CD8-positive, alpha-beta memory T cell (primary cell): Measurements from ENCODE around the gene CYTH3. TPM values are rescaled to one million over a fixed set of nuclear protein-coding genes. Genes with fewer than 3 reads are reported as not detected.
A peak's percentile ranks its signal among the peaks of the same experiment; 100 is the strongest.
"Not testable (repeated sequence)": the region's sequence is repeated elsewhere in the genome, so short reads cannot be mapped to it uniquely, and the experiment has no call there.

Source experiments
- CTCF ChIA-PET: fragments of 350-600 bp; sonication (Branson Sonifier 250); formaldehyde crosslinking; loops from one replicate; lab custom pipeline; 2021; ENCODE audit warnings: antibody characterized with exemption; lab: Charles Lee
- POLR2A ChIA-PET: fragments of 350-600 bp; sonication (Branson Sonifier 250); formaldehyde crosslinking; loops from one replicate; lab custom pipeline; 2021; ENCODE audit warnings: antibody characterized with exemption; lab: Charles Lee
- DNase-seq, 5 donors: peaks; one replicate each; pipeline versions ENCODE4 v3.0.0 to v3.0.0-alpha.2; 2020 to 2022; ENCODE audit warnings: mixed read lengths in 1 of 5
- H3K27ac ChIP-seq: one replicate; pipeline ENCODE4 v1.7.0; 2013; ENCODE audit warnings: low read depth, mild to moderate bottlenecking, low read length, moderate library complexity
- H3K27me3 ChIP-seq: 2 replicates; pipeline ENCODE4 v1.7.0; 2013; ENCODE audit warnings: low read length, mild to moderate bottlenecking; ENCODE audit not compliant: insufficient read depth, poor library complexity, severe bottlenecking
- H3K36me3 ChIP-seq: 2 replicates; pipeline ENCODE4 v1.7.0; 2013; ENCODE audit warnings: mild to moderate bottlenecking, low read length, moderate library complexity; ENCODE audit not compliant: insufficient read depth
- H3K4me1 ChIP-seq: 2 replicates; pipeline ENCODE4 v1.7.0; 2013; ENCODE audit warnings: mild to moderate bottlenecking, low read length, moderate library complexity; ENCODE audit not compliant: insufficient read depth
- H3K4me3 ChIP-seq: 2 replicates; pipeline ENCODE4 v1.7.0; 2013; ENCODE audit warnings: mild to moderate bottlenecking, low read length
- H3K9me3 ChIP-seq: 2 replicates; pipeline ENCODE4 v1.7.0; 2013; ENCODE audit warnings: mild to moderate bottlenecking, low read length
- H3K27ac Mint-ChIP-seq, 8 donors: one replicate each; pipeline ENCODE4 v1.8.0; 2020 to 2021; ENCODE audit warnings: mixed read lengths in 8 of 8, mild to moderate bottlenecking in 6 of 8, inconsistent platforms in 3 of 8, moderate library complexity in 3 of 8
- H3K27me3 Mint-ChIP-seq, 2 donors: one replicate each; pipeline ENCODE4 v1.8.0; 2020 to 2021; ENCODE audit warnings: mixed read lengths in 2 of 2, mild to moderate bottlenecking in 1 of 2, moderate library complexity in 1 of 2
- H3K36me3 Mint-ChIP-seq, 3 donors: one replicate each; pipeline ENCODE4 v1.8.0; 2020 to 2021; ENCODE audit warnings: mixed read lengths in 3 of 3, inconsistent platforms in 1 of 3, mild to moderate bottlenecking in 1 of 3
- H3K4me1 Mint-ChIP-seq, 3 donors: one replicate each; pipeline ENCODE4 v1.8.0; 2020 to 2021; ENCODE audit warnings: mixed read lengths in 3 of 3, inconsistent platforms in 1 of 3, mild to moderate bottlenecking in 1 of 3
- H3K4me3 Mint-ChIP-seq, 7 donors: one replicate each; pipeline ENCODE4 v1.8.0; 2020 to 2021; ENCODE audit warnings: mixed read lengths in 7 of 7, mild to moderate bottlenecking in 6 of 7, moderate library complexity in 4 of 7, inconsistent platforms in 2 of 7
- H3K9me3 Mint-ChIP-seq, 5 donors: one replicate each; pipeline ENCODE4 v1.8.0; 2020 to 2022; ENCODE audit warnings: mixed read lengths in 5 of 5, mild to moderate bottlenecking in 3 of 5, moderate library complexity in 2 of 5, inconsistent platforms in 1 of 5
- polyA plus RNA-seq: library from polyadenylated mRNA; unstranded; fragments of 300-500 nt; fragmentation: Illumina TruSeq; gene quantifications from one replicate; pipeline ENCODE4 v1.2.3, GENCODE V29; 2021
- total RNA-seq, 2 experiments: library from RNA; stranded (reverse); gene quantifications; one replicate each; pipeline ENCODE4 v1.2.3, GENCODE V29; 2021

The CYTH3 gene
- total and polyA plus RNA-seq, 3 experiments from 2014 or later: 4.5 to 15.7 (median 4.9) TPM

GRCh38 chr7:6288270-6288860, 15.9 kb upstream of the CYTH3 start:
- Mint-ChIP-seq H3K36me3 (peaks cover 0 to 3% (median 0%) of the 10 kb centered on the region in 3 donors), H3K27me3 (peaks cover 0 to 2% of the 10 kb centered on the region in 2 donors), H3K4me3 (no peak overlapping the region), H3K27ac (no peak overlapping the region), H3K9me3 (no peaks in the 10 kb centered on the region), H3K4me1 (peaks cover 2 to 10% (median 5%) of the 10 kb centered on the region in 3 donors)
- no peaks in the 10 kb centered on the region for H3K36me3 ChIP-seq
- DNase-seq: no peak
- no peaks in the 10 kb centered on the region for H3K9me3 ChIP-seq
- CTCF ChIA-PET: no interaction called here
- H3K4me3 ChIP-seq: no peak overlapping the region
- no peaks in the 10 kb centered on the region for H3K27me3 ChIP-seq
- POLR2A ChIA-PET: no interaction called here
- H3K4me1 ChIP-seq: no peaks in the 10 kb centered on the region
- no peak overlapping the region for H3K27ac ChIP-seq

GRCh38 chr7:6286486-6286885, 14.1 kb upstream of the CYTH3 start:
- no peak for DNase-seq
- no peak overlapping the region for H3K27ac ChIP-seq
- no peaks in the 10 kb centered on the region for H3K27me3 Mint-ChIP-seq
- no peaks in the 10 kb centered on the region for H3K9me3 ChIP-seq
- H3K4me1 Mint-ChIP-seq: peaks cover 2 to 10% (median 5%) of the 10 kb centered on the region in 3 donors
- no peak overlapping the region for H3K27ac Mint-ChIP-seq
- POLR2A ChIA-PET: no interaction called here
- H3K27me3 ChIP-seq: no peaks in the 10 kb centered on the region
- no peaks in the 10 kb centered on the region for H3K4me1 ChIP-seq
- H3K36me3 Mint-ChIP-seq: peaks cover 0 to 3% (median 0%) of the 10 kb centered on the region in 3 donors
- H3K9me3 Mint-ChIP-seq: no peaks in the 10 kb centered on the region
- CTCF ChIA-PET: no interaction called here
- no peak overlapping the region for H3K4me3 Mint-ChIP-seq
- no peak overlapping the region for H3K4me3 ChIP-seq
- H3K36me3 ChIP-seq: no peaks in the 10 kb centered on the region

- no peak overlapping the region for H3K4me3 ChIP-seq
- H3K4me3 Mint-ChIP-seq: peak overlapping the region in 1 of 7 donors; percentile 24
- POLR2A ChIA-PET: no interaction called here
- no peak overlapping the region for H3K27ac ChIP-seq
- H3K27me3 Mint-ChIP-seq: no peaks in the 10 kb centered on the region
- H3K36me3 Mint-ChIP-seq: peaks cover 0 to 3% (median 0%) of the 10 kb centered on the region in 3 donors
- H3K4me1 ChIP-seq: no peaks in the 10 kb centered on the region
- H3K27ac Mint-ChIP-seq: peak overlapping the region in 1 of 8 donors; percentile 9
- H3K9me3 ChIP-seq: no peaks in the 10 kb centered on the region
- H3K36me3 ChIP-seq: no peaks in the 10 kb centered on the region
- H3K4me1 Mint-ChIP-seq: peaks cover 2 to 10% (median 5%) of the 10 kb centered on the region in 3 donors
- no peaks in the 10 kb centered on the region for H3K27me3 ChIP-seq
- CTCF ChIA-PET: interaction anchor here (0.7 kb wide), 1 partner anchor 152 kb away, joined by 3 read pairs; no protein-coding TSS in a partner anchor
- DNase-seq: no peak
- no peaks in the 10 kb centered on the region for H3K9me3 Mint-ChIP-seq
Observed at GRCh38 chr7:6284461-6285360, 12.3 kb upstream of the CYTH3 start.

- Histone ChIP-seq H3K9me3 (no peaks in the 10 kb centered on the region), H3K36me3 (no peaks in the 10 kb centered on the region), H3K4me1 (no peaks in the 10 kb centered on the region), H3K4me3 (no peak overlapping the region), H3K27me3 (no peaks in the 10 kb centered on the region), H3K27ac (no peak overlapping the region)
- peaks cover 0 to 3% (median 0%) of the 10 kb centered on the region in 3 donors for H3K36me3 Mint-ChIP-seq
- H3K27ac Mint-ChIP-seq: peak overlapping the region in 3 of 8 donors; percentile 9 to 47 (median 45)
- H3K4me1 Mint-ChIP-seq: peaks cover 2 to 10% (median 5%) of the 10 kb centered on the region in 3 donors
- no peak overlapping the region for H3K4me3 Mint-ChIP-seq
- H3K9me3 Mint-ChIP-seq: no peaks in the 10 kb centered on the region
- DNase-seq: no peak
- POLR2A ChIA-PET: no interaction called here
- CTCF ChIA-PET: interaction anchor here (0.7 kb wide), 1 partner anchor 152 kb away, joined by 3 read pairs; no protein-coding TSS in a partner anchor
- H3K27me3 Mint-ChIP-seq: peaks cover 0 to 2% of the 10 kb centered on the region in 2 donors
Observed at GRCh38 chr7:6284055-6284400, 11.6 kb upstream of the CYTH3 start.

- H3K4me3 Mint-ChIP-seq, H3K36me3 Mint-ChIP-seq: not testable (repeated sequence)
- CTCF ChIA-PET: interaction anchor here (0.7 kb wide), 1 partner anchor 153 kb away, joined by 3 read pairs; no protein-coding TSS in a partner anchor
Observed at GRCh38 chr7:6283391-6284054, 11.1 kb upstream of the CYTH3 start.

GRCh38 chr7:6279937-6280336, 7.5 kb upstream of the CYTH3 start:
- Mint-ChIP-seq H3K9me3 (no peaks in the 10 kb centered on the region), H3K36me3 (peaks cover 0 to 3% (median 0%) of the 10 kb centered on the region in 3 donors), H3K4me1 (peaks cover 2 to 8% (median 5%) of the 10 kb centered on the region in 3 donors), H3K27me3 (peaks cover 5 to 6% of the 10 kb centered on the region in 2 donors), H3K4me3 (no peak overlapping the region), H3K27ac (no peak overlapping the region)
- Histone ChIP-seq H3K36me3 (no peaks in the 10 kb centered on the region), H3K27ac (no peak overlapping the region), H3K4me3 (no peak overlapping the region), H3K27me3 (no peaks in the 10 kb centered on the region), H3K9me3 (no peaks in the 10 kb centered on the region), H3K4me1 (no peaks in the 10 kb centered on the region)
- POLR2A ChIA-PET: no interaction called here
- no peak for DNase-seq
- CTCF ChIA-PET: interaction anchor here (1.2 kb wide), 1 partner anchor 9 kb away, joined by 3 read pairs; no protein-coding TSS in a partner anchor

More at GRCh38 chr7:6283391-6284054, 11.1 kb upstream of the CYTH3 start:
- POLR2A ChIA-PET, H3K27me3 Mint-ChIP-seq, H3K9me3 ChIP-seq, H3K27ac ChIP-seq, H3K4me3 ChIP-seq, H3K36me3 ChIP-seq, DNase-seq, H3K9me3 Mint-ChIP-seq, H3K4me1 ChIP-seq, H3K27me3 ChIP-seq: not testable (repeated sequence)
- peaks cover 2 to 10% (median 5%) of the 10 kb centered on the region in 3 donors for H3K4me1 Mint-ChIP-seq
- H3K27ac Mint-ChIP-seq: peak overlapping the region in 1 of 8 donors; percentile 41

- H3K9me3 ChIP-seq: no peaks in the 10 kb centered on the region
- POLR2A ChIA-PET: no interaction called here
- H3K36me3 ChIP-seq: no peaks in the 10 kb centered on the region
- H3K27me3 ChIP-seq: no peaks in the 10 kb centered on the region
- H3K4me3 ChIP-seq: no peak overlapping the region
- no peak overlapping the region for H3K27ac ChIP-seq
- Mint-ChIP-seq H3K9me3 (no peaks in the 10 kb centered on the region), H3K27me3 (peaks cover 5 to 6% of the 10 kb centered on the region in 2 donors), H3K27ac (no peak overlapping the region), H3K36me3 (peaks cover 0 to 2% (median 0%) of the 10 kb centered on the region in 3 donors), H3K4me3 (peak overlapping the region in 1 of 7 donors; percentile 73), H3K4me1 (peaks cover 1 to 7% (median 4%) of the 10 kb centered on the region in 3 donors)
- DNase-seq: no peak
- no peaks in the 10 kb centered on the region for H3K4me1 ChIP-seq
- CTCF ChIA-PET: interaction anchor here (1.2 kb wide), 1 partner anchor 8 kb away, joined by 3 read pairs; no protein-coding TSS in a partner anchor
Observed at GRCh38 chr7:6279341-6279740, 6.9 kb upstream of the CYTH3 start.
